ENCODE measurements around the gene IRAK2.

The IRAK2 gene

GRCh38 chr3:10240799-10241198, 76.1 kb downstream of the IRAK2 start:
- ATAC-seq: no peak
- TF ChIP-seq SNAI2 (CRISPR knock-in tag; IDR thresholded peaks at IDR 0.05): no peak
- TF ChIP-seq GLIS3 (CRISPR knock-in tag; IDR thresholded peaks at IDR 0.05): no peak
- TF ChIP-seq ZFP3 (CRISPR knock-in tag; IDR thresholded peaks at IDR 0.05): no peak
- no peak for TF ChIP-seq TOX (CRISPR knock-in tag; IDR thresholded peaks at IDR 0.05; ENCODE audit: borderline replicate concordance)
- no peak for TF ChIP-seq OSR1 (CRISPR knock-in tag; IDR thresholded peaks at IDR 0.05)
- TF ChIP-seq, protein P1, sequence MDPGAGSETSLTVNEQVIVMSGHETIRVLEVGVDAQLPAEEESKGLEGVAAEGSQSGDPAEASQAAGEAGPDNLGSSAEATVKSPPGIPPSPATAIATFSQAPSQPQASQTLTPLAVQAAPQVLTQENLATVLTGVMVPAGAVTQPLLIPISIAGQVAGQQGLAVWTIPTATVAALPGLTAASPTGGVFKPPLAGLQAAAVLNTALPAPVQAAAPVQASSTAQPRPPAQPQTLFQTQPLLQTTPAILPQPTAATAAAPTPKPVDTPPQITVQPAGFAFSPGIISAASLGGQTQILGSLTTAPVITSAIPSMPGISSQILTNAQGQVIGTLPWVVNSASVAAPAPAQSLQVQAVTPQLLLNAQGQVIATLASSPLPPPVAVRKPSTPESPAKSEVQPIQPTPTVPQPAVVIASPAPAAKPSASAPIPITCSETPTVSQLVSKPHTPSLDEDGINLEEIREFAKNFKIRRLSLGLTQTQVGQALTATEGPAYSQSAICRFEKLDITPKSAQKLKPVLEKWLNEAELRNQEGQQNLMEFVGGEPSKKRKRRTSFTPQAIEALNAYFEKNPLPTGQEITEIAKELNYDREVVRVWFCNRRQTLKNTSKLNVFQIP (CRISPR knock-in tag; IDR thresholded peaks at IDR 0.05; ENCODE audit: borderline replicate concordance, low read depth): no peak
- TF ChIP-seq CSRNP3 (CRISPR knock-in tag; IDR thresholded peaks at IDR 0.05): no peak
- TF ChIP-seq RARB (CRISPR knock-in tag; IDR thresholded peaks at IDR 0.05): no peak
- TF ChIP-seq CREB5 (CRISPR knock-in tag; IDR thresholded peaks at IDR 0.05; ENCODE audit: low read depth): no peak
- TF ChIP-seq ZNF8 (CRISPR knock-in tag; IDR thresholded peaks at IDR 0.05): no peak
- TF ChIP-seq ZC3H10 (CRISPR knock-in tag; IDR thresholded peaks at IDR 0.05): no peak
- no peak for TF ChIP-seq PPARA (CRISPR knock-in tag; IDR thresholded peaks at IDR 0.05; ENCODE audit: borderline replicate concordance)
- no peak for TF ChIP-seq ZNF70 (CRISPR knock-in tag; IDR thresholded peaks at IDR 0.05)
- TF ChIP-seq ESRRG (CRISPR knock-in tag; IDR thresholded peaks at IDR 0.05): no peak

DNA sequence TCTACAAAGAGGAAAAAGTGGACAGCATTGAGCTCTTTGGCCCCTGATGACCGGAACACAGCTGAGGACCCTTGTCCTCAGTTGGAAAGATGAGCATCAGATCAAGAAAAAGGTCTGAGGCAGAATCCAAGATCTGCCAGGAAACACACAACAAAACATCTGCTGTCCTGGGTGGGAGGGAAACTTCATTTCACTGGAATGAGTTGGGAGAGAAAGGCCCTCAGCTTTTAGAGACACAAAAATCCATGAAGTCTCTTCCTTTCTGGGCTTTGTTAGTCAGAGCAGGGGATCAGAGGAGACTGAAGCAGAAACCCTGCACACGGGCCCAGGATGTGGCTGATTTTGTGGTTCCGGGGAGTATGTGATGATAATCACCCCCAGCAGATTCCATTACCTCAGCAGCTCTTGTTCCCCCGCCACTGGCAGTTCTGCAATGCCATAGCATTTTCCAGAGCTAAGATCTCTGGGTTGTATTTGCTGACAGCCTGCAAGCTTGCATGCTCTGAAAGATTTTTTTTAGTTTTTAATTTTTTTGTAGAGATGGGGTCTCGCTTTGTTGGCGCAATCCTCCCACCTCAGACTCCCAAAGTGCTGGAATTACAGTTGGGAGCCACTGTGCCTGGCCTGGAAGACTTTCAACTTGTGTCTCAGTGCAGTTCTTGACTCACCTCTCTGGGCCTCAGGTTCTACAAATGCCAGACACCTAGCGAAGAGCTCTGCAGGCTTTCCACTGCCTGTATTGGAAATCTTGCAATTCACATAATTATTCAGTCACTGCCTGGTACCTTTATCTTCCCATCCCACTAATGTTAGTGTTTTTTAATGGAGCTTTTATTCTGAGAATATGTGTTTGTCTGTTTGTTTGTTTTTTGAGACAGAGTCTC, 77.7 kb downstream of the IRAK2 start:
- 0 out of 3 replicates have a peak, but pooled peaks have one; percentile 36 for ATAC-seq
- TF ChIP-seq, protein P2, sequence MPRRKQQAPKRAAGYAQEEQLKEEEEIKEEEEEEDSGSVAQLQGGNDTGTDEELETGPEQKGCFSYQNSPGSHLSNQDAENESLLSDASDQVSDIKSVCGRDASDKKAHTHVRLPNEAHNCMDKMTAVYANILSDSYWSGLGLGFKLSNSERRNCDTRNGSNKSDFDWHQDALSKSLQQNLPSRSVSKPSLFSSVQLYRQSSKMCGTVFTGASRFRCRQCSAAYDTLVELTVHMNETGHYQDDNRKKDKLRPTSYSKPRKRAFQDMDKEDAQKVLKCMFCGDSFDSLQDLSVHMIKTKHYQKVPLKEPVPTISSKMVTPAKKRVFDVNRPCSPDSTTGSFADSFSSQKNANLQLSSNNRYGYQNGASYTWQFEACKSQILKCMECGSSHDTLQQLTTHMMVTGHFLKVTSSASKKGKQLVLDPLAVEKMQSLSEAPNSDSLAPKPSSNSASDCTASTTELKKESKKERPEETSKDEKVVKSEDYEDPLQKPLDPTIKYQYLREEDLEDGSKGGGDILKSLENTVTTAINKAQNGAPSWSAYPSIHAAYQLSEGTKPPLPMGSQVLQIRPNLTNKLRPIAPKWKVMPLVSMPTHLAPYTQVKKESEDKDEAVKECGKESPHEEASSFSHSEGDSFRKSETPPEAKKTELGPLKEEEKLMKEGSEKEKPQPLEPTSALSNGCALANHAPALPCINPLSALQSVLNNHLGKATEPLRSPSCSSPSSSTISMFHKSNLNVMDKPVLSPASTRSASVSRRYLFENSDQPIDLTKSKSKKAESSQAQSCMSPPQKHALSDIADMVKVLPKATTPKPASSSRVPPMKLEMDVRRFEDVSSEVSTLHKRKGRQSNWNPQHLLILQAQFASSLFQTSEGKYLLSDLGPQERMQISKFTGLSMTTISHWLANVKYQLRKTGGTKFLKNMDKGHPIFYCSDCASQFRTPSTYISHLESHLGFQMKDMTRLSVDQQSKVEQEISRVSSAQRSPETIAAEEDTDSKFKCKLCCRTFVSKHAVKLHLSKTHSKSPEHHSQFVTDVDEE (CRISPR knock-in tag; IDR thresholded peaks at IDR 0.05): no peak
- TF ChIP-seq TCF4 (CRISPR knock-in tag; IDR thresholded peaks at IDR 0.05; ENCODE audit: borderline replicate concordance) (no peak), ZNF8 (CRISPR knock-in tag; IDR thresholded peaks at IDR 0.05) (no peak), SNAI2 (CRISPR knock-in tag; IDR thresholded peaks at IDR 0.05) (no peak), ARNTL (CRISPR knock-in tag; IDR thresholded peaks at IDR 0.05; ENCODE audit: borderline replicate concordance, low read depth) (no peak), CSRNP3 (CRISPR knock-in tag; IDR thresholded peaks at IDR 0.05) (no peak), CREB5 (CRISPR knock-in tag; IDR thresholded peaks at IDR 0.05; ENCODE audit: low read depth) (no peak), RARB (CRISPR knock-in tag; IDR thresholded peaks at IDR 0.05) (no peak), ISL1 (CRISPR knock-in tag; IDR thresholded peaks at IDR 0.05) (no peak), ZFP3 (CRISPR knock-in tag; IDR thresholded peaks at IDR 0.05) (no peak), ZNF70 (CRISPR knock-in tag; IDR thresholded peaks at IDR 0.05) (no peak), TOX (CRISPR knock-in tag; IDR thresholded peaks at IDR 0.05; ENCODE audit: borderline replicate concordance) (no peak), BACH2 (CRISPR knock-in tag; IDR thresholded peaks at IDR 0.05; ENCODE audit: borderline replicate concordance) (no peak), ZC3H10 (CRISPR knock-in tag; IDR thresholded peaks at IDR 0.05) (no peak), PATZ1 (CRISPR knock-in tag; IDR thresholded peaks at IDR 0.05; ENCODE audit: borderline replicate concordance) (no peak), ZFP30 (CRISPR knock-in tag; IDR thresholded peaks at IDR 0.05) (no peak), GLIS3 (CRISPR knock-in tag; IDR thresholded peaks at IDR 0.05) (no peak), ZNF565 (CRISPR knock-in tag; conservative IDR thresholded peaks at IDR 0.05; ENCODE audit: low read depth) (no peak), ESRRG (CRISPR knock-in tag; IDR thresholded peaks at IDR 0.05) (no peak)
- TF ChIP-seq, protein P1 (CRISPR knock-in tag; IDR thresholded peaks at IDR 0.05; ENCODE audit: borderline replicate concordance, low read depth): no peak

Data from SK-N-SH treated with all-trans-retinoic acid at 6 μM for 48 hours (cell line).